A549 (cell line): ENCODE results near the gene ORM1. TPM values are rescaled to one million over a fixed set of nuclear protein-coding genes. Genes with fewer than 3 reads are reported as not detected.

ENCODE experiments used
- ATAC-seq, 2 experiments: fragments of 200-7000 bp in 1 of 2; fragments of >200 bp in 1 of 2; cut with Nextera tagmentation in 1 of 2; cut with Tn5 transposase in 1 of 2; 3 replicates each; pipeline versions ENCODE4 v1.8.0 to v1.9.1; 2018 to 2020; ENCODE audit warnings: mild to moderate bottlenecking in 1 of 2, moderate library complexity in 1 of 2
- CTCF ChIA-PET: fragments of 300-600 bp; sonication (Branson Sonifier 250); formaldehyde crosslinking; extraction: SDS; loops from one replicate; lab custom pipeline; 2021; ENCODE audit warnings: antibody characterized with exemption, inconsistent platforms; lab: Yijun Ruan, JAX
- POLR2A ChIA-PET: fragments of 350-600 bp; formaldehyde crosslinking; extraction: SDS; loops from one replicate; lab custom pipeline; 2021; ENCODE audit warnings: antibody characterized with exemption, inconsistent platforms; lab: Yijun Ruan, JAX
- DNase-seq, 2 experiments: peaks; one replicate each; pipeline versions ENCODE4 v3.0.0 to v3.0.0-alpha.2; 2011 to 2016; ENCODE audit warnings: low read depth in 1 of 2, low spot score in 1 of 2
- FAIRE-seq: peaks from 2 replicates; lab custom pipeline; 2011; peaks lifted over from hg19 to GRCh38; lab: Jason Lieb, UNC
- H3K27ac ChIP-seq, 2 experiments: fragments of >200 bp; sonication (Bioruptor Twin); formaldehyde crosslinking; 3 replicates each; pipeline ENCODE4 v1.5.1; 2016 to 2017
- H3K4me1 ChIP-seq: fragments of >200 bp; sonication (Bioruptor Twin); formaldehyde crosslinking; 3 replicates; pipeline ENCODE4 v1.6.1; 2016
- H3K4me2 ChIP-seq: fragments of >200 bp; sonication (Bioruptor Twin); formaldehyde crosslinking; 3 replicates; pipeline ENCODE4 v1.6.1; 2016
- H3K4me3 ChIP-seq: fragments of >200 bp; sonication (Bioruptor Twin); formaldehyde crosslinking; 3 replicates; pipeline ENCODE4 v1.5.1; 2016
- H3K9me3 ChIP-seq: fragments of >200 bp; sonication (Bioruptor Twin); formaldehyde crosslinking; 3 replicates; pipeline ENCODE4 v1.6.1; 2016
- CBX2 ChIP-seq: fragments of 200-600 bp; sonication (generic); IDR thresholded peaks from 2 replicates; pipeline ENCODE4 v1.6.1; 2016; ENCODE audit warnings: low read depth, mild to moderate bottlenecking, borderline replicate concordance
- CBX8 ChIP-seq: fragments of 200-600 bp; sonication (generic); IDR thresholded peaks from 2 replicates; pipeline ENCODE4 v1.6.1; 2016
- CEBPB ChIP-seq, 2 experiments: fragments of >200 bp in 1 of 2; sonication (Bioruptor Twin) in 1 of 2; formaldehyde crosslinking in 1 of 2; IDR thresholded peaks; 2 replicates each; pipeline ENCODE4 v1.6.1; 2012 to 2016
- CHD4 ChIP-seq: fragments of 200-600 bp; sonication (generic); IDR thresholded peaks from 2 replicates; pipeline ENCODE4 v1.6.1; 2016; ENCODE audit warnings: antibody characterized with exemption, mild to moderate bottlenecking, borderline replicate concordance
- EP300 ChIP-seq, 2 experiments: fragments of >200 bp; sonication (Bioruptor Twin); formaldehyde crosslinking; IDR thresholded peaks; 2 replicates in 1 of 2; 3 replicates in 1 of 2; pipeline ENCODE4 v1.6.1; 2016 to 2017
- ESRRA ChIP-seq: fragments of 150-350 bp; IDR thresholded peaks from 2 replicates; pipeline ENCODE4 v1.6.1; 2014; ENCODE audit warnings: mild to moderate bottlenecking, low read length, borderline replicate concordance
- FOSL2 ChIP-seq, 2 experiments: fragments of 450-650 bp in 1 of 2; fragments of >200 bp in 1 of 2; sonication (Bioruptor Twin) in 1 of 2; formaldehyde crosslinking; IDR thresholded peaks; 2 replicates each; pipeline versions ENCODE4 v1.5.0 to v1.6.1; 2016 to 2020; ENCODE audit warnings: mild to moderate bottlenecking in 1 of 2, moderate library complexity in 1 of 2
- FOXS1 ChIP-seq: fragments of 250-450 bp; sonication (Bioruptor Pico); IDR thresholded peaks from 2 replicates; pipeline ENCODE4 v1.5.0; 2020; ENCODE audit warnings: mild to moderate bottlenecking, moderate library complexity
- HEYL ChIP-seq: fragments of 250-450 bp; sonication (Bioruptor Pico); IDR thresholded peaks from 2 replicates; pipeline ENCODE4 v1.8.0; 2021; ENCODE audit warnings: mild to moderate bottlenecking, moderate library complexity
- HOXA7 ChIP-seq: fragments of 250-450 bp; sonication (Bioruptor Pico); IDR thresholded peaks from 2 replicates; pipeline ENCODE4 v1.5.0; 2020; ENCODE audit warnings: mild to moderate bottlenecking, moderate library complexity
- HOXB13 ChIP-seq: fragments of 250-450 bp; sonication (Bioruptor Pico); IDR thresholded peaks from 2 replicates; pipeline ENCODE4 v1.5.0; 2020; ENCODE audit warnings: low read depth, mild to moderate bottlenecking, moderate library complexity
- HOXB5 ChIP-seq: fragments of 250-450 bp; sonication (Bioruptor Pico); IDR thresholded peaks from 2 replicates; pipeline ENCODE4 v1.5.0; 2020; ENCODE audit warnings: mild to moderate bottlenecking, moderate library complexity
- JUN ChIP-seq, 2 experiments: fragments of >200 bp; sonication (Bioruptor Twin); formaldehyde crosslinking; IDR thresholded peaks; 2 replicates in 1 of 2; 3 replicates in 1 of 2; pipeline ENCODE4 v1.6.1; 2016 to 2017
- KDM1A ChIP-seq: fragments of 200-600 bp; sonication (generic); IDR thresholded peaks from 2 replicates; pipeline ENCODE4 v1.6.1; 2016; ENCODE audit warnings: low read depth, mild to moderate bottlenecking
- MAFK ChIP-seq: fragments of 450-650 bp; IDR thresholded peaks from 2 replicates; pipeline ENCODE4 v1.6.1; 2014; ENCODE audit not compliant: partially characterized antibody
- MYC ChIP-seq: IDR thresholded peaks from 2 replicates; pipeline ENCODE4 v1.6.1; 2012; ENCODE audit warnings: mild to moderate bottlenecking, inconsistent platforms, low read length, improper control_type of control experiment, borderline replicate concordance
- NR3C1 ChIP-seq: fragments of >200 bp; sonication (Bioruptor Twin); formaldehyde crosslinking; IDR thresholded peaks from 3 replicates; pipeline ENCODE4 v1.6.1; 2017
- POLR2A ChIP-seq: IDR thresholded peaks from 2 replicates; pipeline ENCODE4 v1.6.1; 2012; ENCODE audit warnings: mild to moderate bottlenecking, low read length
- RCOR1 ChIP-seq: fragments of 150-350 bp; IDR thresholded peaks from 2 replicates; pipeline ENCODE4 v1.6.1; 2014; ENCODE audit warnings: antibody characterized with exemption, low read length, low read depth
- SMC3 ChIP-seq: fragments of >200 bp; sonication (Bioruptor Twin); formaldehyde crosslinking; IDR thresholded peaks from 3 replicates; pipeline ENCODE4 v1.6.1; 2018; ENCODE audit warnings: inconsistent platforms
- SREBF2 ChIP-seq: fragments of 450-650 bp; IDR thresholded peaks from 2 replicates; pipeline ENCODE4 v1.6.1; 2014; ENCODE audit warnings: mild to moderate bottlenecking, moderate library complexity
- TFCP2L1 ChIP-seq: fragments of 250-450 bp; sonication (Bioruptor Pico); IDR thresholded peaks from 2 replicates; pipeline ENCODE4 v1.5.0; 2021; ENCODE audit warnings: mild to moderate bottlenecking
- TP53 ChIP-seq: fragments of 250-450 bp; sonication (Bioruptor Pico); IDR thresholded peaks from 2 replicates; pipeline ENCODE4 v1.5.0; 2021; ENCODE audit warnings: mild to moderate bottlenecking, moderate library complexity
- ZC3H11A ChIP-seq: fragments of 450-650 bp; IDR thresholded peaks from 2 replicates; pipeline ENCODE4 v1.6.1; 2014; ENCODE audit warnings: antibody characterized with exemption, mild to moderate bottlenecking
- ZFP36 ChIP-seq: fragments of 450-650 bp; IDR thresholded peaks from 2 replicates; pipeline ENCODE4 v1.6.1; 2014; ENCODE audit warnings: borderline replicate concordance; ENCODE audit not compliant: partially characterized antibody
- ZNF302 ChIP-seq: fragments of 250-450 bp; sonication (Bioruptor Pico); IDR thresholded peaks from 2 replicates; pipeline ENCODE4 v1.9.0; 2021; ENCODE audit warnings: inconsistent platforms, mild to moderate bottlenecking, moderate library complexity
- ZSCAN20 ChIP-seq: fragments of 250-450 bp; sonication (Bioruptor Pico); IDR thresholded peaks from 2 replicates; pipeline ENCODE4 v1.8.0; 2022; ENCODE audit warnings: mild to moderate bottlenecking, moderate library complexity
- WGBS: methylation state at CpG from one replicate; pipeline ENCODE4 v1.1.6; 2017; ENCODE audit errors: missing lambda C conversion rate; 5-methylcytosine and 5-hydroxymethylcytosine counted together
- polyA plus RNA-seq, 4 experiments: library from polyadenylated mRNA; depleted of rRNA in 3 of 4; stranded (reverse); fragments of >200 nt; fragmentation: RNase III in 1 of 4; extraction: RNeasy Plus Mini Kit Qiagen cat#74134 plus additional on column Dnase treatment in 1 of 4; gene quantifications; 2 replicates in 3 of 4; 3 replicates in 1 of 4; pipeline ENCODE4 v1.2.3, GENCODE V29; 2011 to 2017
- TF ChIP-seq, protein P1 (sequence below): fragments of 250-450 bp; sonication (Bioruptor Pico); IDR thresholded peaks from 2 replicates; pipeline ENCODE4 v1.5.0; 2021; ENCODE audit warnings: mild to moderate bottlenecking, moderate library complexity, borderline replicate concordance
- TF ChIP-seq, protein P2 (sequence below): IDR thresholded peaks from 2 replicates; pipeline ENCODE4 v1.6.1; 2012
- TF ChIP-seq, protein P3 (sequence below): IDR thresholded peaks from 2 replicates; pipeline ENCODE4 v1.6.1; 2012; ENCODE audit warnings: low read depth, borderline replicate concordance
- TF ChIP-seq, protein P4 (sequence below): fragments of 450-650 bp; IDR thresholded peaks from 2 replicates; pipeline ENCODE4 v1.6.1; 2014; ENCODE audit warnings: antibody characterized with exemption
- TF ChIP-seq, protein P5 (sequence below): IDR thresholded peaks from 2 replicates; pipeline ENCODE4 v1.6.1; 2012

ORM1 gene
- polyA plus RNA-seq, 2 of the 4 experiments (the other 2 are of a cell fraction): 0.12 to 0.19 TPM

- WGBS: 96% methylated on average over 9 of the region's 9 CpGs
- H3K27ac ChIP-seq: no peak overlapping the region
- DNase-seq (no peak), ATAC-seq (no peak), FAIRE-seq (no peak)
- no peaks in the 10 kb centered on the region for H3K9me3 ChIP-seq
- POLR2A ChIA-PET: no interaction called here
- no peak overlapping the region for H3K4me3 ChIP-seq
- H3K4me1 ChIP-seq: peaks cover 12% of the 10 kb centered on the region
- CTCF ChIA-PET: interaction anchor here (0.9 to 1.0 kb wide), 2 partner anchors 62 to 261 kb away, joined by 3 read pairs; no protein-coding TSS in a partner anchor
- TF ChIP-seq, protein P1, sequence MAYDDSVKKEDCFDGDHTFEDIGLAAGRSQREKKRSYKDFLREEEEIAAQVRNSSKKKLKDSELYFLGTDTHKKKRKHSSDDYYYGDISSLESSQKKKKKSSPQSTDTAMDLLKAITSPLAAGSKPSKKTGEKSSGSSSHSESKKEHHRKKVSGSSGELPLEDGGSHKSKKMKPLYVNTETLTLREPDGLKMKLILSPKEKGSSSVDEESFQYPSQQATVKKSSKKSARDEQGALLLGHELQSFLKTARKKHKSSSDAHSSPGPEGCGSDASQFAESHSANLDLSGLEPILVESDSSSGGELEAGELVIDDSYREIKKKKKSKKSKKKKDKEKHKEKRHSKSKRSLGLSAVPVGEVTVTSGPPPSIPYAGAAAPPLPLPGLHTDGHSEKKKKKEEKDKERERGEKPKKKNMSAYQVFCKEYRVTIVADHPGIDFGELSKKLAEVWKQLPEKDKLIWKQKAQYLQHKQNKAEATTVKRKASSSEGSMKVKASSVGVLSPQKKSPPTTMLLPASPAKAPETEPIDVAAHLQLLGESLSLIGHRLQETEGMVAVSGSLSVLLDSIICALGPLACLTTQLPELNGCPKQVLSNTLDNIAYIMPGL (CRISPR knock-in tag): no peak
- TF ChIP-seq, protein P2, sequence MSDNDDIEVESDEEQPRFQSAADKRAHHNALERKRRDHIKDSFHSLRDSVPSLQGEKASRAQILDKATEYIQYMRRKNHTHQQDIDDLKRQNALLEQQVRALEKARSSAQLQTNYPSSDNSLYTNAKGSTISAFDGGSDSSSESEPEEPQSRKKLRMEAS: no peak
- no peak for TF ChIP-seq FOSL2 (IDR thresholded peaks at IDR 0.05)
- TF ChIP-seq FOSL2 (CRISPR knock-in tag; IDR thresholded peaks at IDR 0.05): no peak
- TF ChIP-seq, protein P3, sequence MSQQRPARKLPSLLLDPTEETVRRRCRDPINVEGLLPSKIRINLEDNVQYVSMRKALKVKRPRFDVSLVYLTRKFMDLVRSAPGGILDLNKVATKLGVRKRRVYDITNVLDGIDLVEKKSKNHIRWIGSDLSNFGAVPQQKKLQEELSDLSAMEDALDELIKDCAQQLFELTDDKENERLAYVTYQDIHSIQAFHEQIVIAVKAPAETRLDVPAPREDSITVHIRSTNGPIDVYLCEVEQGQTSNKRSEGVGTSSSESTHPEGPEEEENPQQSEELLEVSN: no peak
- no peak for TF ChIP-seq KDM1A
- no peak for TF ChIP-seq FOXS1 (CRISPR knock-in tag)
- no peak for TF ChIP-seq RCOR1
- TF ChIP-seq ZFP36: no peak
- TF ChIP-seq NR3C1: no peak
- no peak for TF ChIP-seq SMC3
- no peak for TF ChIP-seq SREBF2
- no peak for TF ChIP-seq MYC
- TF ChIP-seq, protein P4, sequence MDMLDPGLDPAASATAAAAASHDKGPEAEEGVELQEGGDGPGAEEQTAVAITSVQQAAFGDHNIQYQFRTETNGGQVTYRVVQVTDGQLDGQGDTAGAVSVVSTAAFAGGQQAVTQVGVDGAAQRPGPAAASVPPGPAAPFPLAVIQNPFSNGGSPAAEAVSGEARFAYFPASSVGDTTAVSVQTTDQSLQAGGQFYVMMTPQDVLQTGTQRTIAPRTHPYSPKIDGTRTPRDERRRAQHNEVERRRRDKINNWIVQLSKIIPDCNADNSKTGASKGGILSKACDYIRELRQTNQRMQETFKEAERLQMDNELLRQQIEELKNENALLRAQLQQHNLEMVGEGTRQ: no peak
- TF ChIP-seq, protein P5, sequence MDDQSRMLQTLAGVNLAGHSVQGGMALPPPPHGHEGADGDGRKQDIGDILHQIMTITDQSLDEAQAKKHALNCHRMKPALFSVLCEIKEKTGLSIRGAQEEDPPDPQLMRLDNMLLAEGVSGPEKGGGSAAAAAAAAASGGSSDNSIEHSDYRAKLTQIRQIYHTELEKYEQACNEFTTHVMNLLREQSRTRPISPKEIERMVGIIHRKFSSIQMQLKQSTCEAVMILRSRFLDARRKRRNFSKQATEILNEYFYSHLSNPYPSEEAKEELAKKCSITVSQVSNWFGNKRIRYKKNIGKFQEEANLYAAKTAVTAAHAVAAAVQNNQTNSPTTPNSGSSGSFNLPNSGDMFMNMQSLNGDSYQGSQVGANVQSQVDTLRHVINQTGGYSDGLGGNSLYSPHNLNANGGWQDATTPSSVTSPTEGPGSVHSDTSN: no peak
- TF ChIP-seq ESRRA: no peak
- TF ChIP-seq TP53 (CRISPR knock-in tag): no peak
- no peak overlapping the region for H3K4me2 ChIP-seq
Measured at GRCh38 chr9:114343471-114344187, 20.7 kb downstream of the ORM1 start.

GRCh38 chr9:114344188-114344566 is 21.3 kb downstream of the ORM1 start:
- Histone ChIP-seq H3K27ac (no peak overlapping the region), H3K4me2 (no peak overlapping the region), H3K4me3 (no peak overlapping the region), H3K4me1 (peaks cover 17% of the 10 kb centered on the region), H3K9me3 (no peaks in the 10 kb centered on the region)
- ATAC-seq (no peak), DNase-seq (no peak), FAIRE-seq (no peak)
- ChIA-PET CTCF (interaction anchor here (0.9 to 1.1 kb wide), 4 partner anchors 62 to 563 kb away, joined by 3 read pairs; no protein-coding TSS in a partner anchor), POLR2A (no interaction called here)
- 89% methylated on average over 11 of the region's 11 CpGs for WGBS
- TF ChIP-seq ZNF302 (no peak), ZC3H11A (no peak), HOXB5 (CRISPR knock-in tag) (no peak), MAFK (no peak), ZSCAN20 (no peak), POLR2A (no peak), TFCP2L1 (no peak), EP300 (IDR thresholded peaks at IDR 0.05) (no peak), CBX8 (no peak), HOXB13 (CRISPR knock-in tag) (no peak), HOXA7 (no peak), JUN (IDR thresholded peaks at IDR 0.05) (no peak), SREBF2 (no peak), HEYL (CRISPR knock-in tag) (no peak), CEBPB (IDR thresholded peaks at IDR 0.05) (no peak), CBX2 (no peak), CHD4 (no peak)
